ENCODE measurements around the gene KIFAP3.

Gene KIFAP3

GRCh38 chr1:169914531-169914930 lies 160.0 kb downstream of the KIFAP3 start:
- Histone ChIP-seq H2AFZ (no peak overlapping the region), H3K36me3 (ENCODE audit: control insufficient read depth, insufficient read depth, low read length) (no peaks in the 10 kb centered on the region), H3K27me3 (ENCODE audit: control insufficient read depth, insufficient read depth, low read length) (no peaks in the 10 kb centered on the region), H3K79me2 (no peaks in the 10 kb centered on the region), H3K4me3 (ENCODE audit: low read depth, low read length) (no peak overlapping the region), H3K9me3 (ENCODE audit: control insufficient read depth, low read length) (no peaks in the 10 kb centered on the region), H3K27ac (no peak overlapping the region), H3K4me2 (ENCODE audit: low read length) (no peak overlapping the region), H3K9ac (no peak overlapping the region), H3K4me1 (no peaks in the 10 kb centered on the region)
- TF ChIP-seq, protein P1, sequence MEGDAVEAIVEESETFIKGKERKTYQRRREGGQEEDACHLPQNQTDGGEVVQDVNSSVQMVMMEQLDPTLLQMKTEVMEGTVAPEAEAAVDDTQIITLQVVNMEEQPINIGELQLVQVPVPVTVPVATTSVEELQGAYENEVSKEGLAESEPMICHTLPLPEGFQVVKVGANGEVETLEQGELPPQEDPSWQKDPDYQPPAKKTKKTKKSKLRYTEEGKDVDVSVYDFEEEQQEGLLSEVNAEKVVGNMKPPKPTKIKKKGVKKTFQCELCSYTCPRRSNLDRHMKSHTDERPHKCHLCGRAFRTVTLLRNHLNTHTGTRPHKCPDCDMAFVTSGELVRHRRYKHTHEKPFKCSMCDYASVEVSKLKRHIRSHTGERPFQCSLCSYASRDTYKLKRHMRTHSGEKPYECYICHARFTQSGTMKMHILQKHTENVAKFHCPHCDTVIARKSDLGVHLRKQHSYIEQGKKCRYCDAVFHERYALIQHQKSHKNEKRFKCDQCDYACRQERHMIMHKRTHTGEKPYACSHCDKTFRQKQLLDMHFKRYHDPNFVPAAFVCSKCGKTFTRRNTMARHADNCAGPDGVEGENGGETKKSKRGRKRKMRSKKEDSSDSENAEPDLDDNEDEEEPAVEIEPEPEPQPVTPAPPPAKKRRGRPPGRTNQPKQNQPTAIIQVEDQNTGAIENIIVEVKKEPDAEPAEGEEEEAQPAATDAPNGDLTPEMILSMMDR (IDR thresholded peaks at IDR 0.05), result no peak

GRCh38 chr1:169909499-169909898 lies 165.0 kb downstream of the KIFAP3 start:
- no peaks in the 10 kb centered on the region for H3K9me3 ChIP-seq (ENCODE audit: control insufficient read depth, low read length)
- no peaks in the 10 kb centered on the region for H3K79me2 ChIP-seq
- H3K4me2 ChIP-seq (ENCODE audit: low read length), result no peak overlapping the region
- TF ChIP-seq, protein P1 (IDR thresholded peaks at IDR 0.05), result no peak
- no peak overlapping the region for H2AFZ ChIP-seq
- H3K4me1 ChIP-seq, result no peaks in the 10 kb centered on the region
- H3K27ac ChIP-seq, result no peak overlapping the region
- no peak overlapping the region for H3K9ac ChIP-seq
- no peaks in the 10 kb centered on the region for H3K27me3 ChIP-seq (ENCODE audit: control insufficient read depth, insufficient read depth, low read length)
- H3K36me3 ChIP-seq (ENCODE audit: control insufficient read depth, insufficient read depth, low read length), result no peaks in the 10 kb centered on the region
- H3K4me3 ChIP-seq (ENCODE audit: low read depth, low read length), result no peak overlapping the region

DNA sequence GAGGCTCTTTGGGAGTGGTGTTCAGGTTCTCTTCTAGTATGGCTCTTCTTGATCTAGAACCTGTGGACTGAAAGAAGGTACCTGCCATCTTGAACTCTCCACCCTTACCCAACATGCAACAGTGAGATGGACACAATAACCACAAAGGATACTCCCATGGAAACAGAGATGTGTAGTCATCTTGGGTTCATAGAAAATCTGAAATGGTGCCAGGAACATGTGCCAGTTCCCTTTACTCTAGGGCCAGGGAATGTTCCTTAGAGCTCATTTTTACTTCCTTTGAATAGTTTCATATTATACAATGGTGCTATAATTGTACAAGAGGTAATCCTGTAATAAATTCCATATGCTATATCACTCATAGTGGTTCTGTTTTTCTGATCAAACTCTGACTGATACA lies 167.6 kb downstream of the KIFAP3 start:
- H3K27me3 ChIP-seq (ENCODE audit: control insufficient read depth, insufficient read depth, low read length), result no peaks in the 10 kb centered on the region
- no peak overlapping the region for H3K4me2 ChIP-seq (ENCODE audit: low read length)
- TF ChIP-seq, protein P1 (IDR thresholded peaks at IDR 0.05), result no peak
- no peak overlapping the region for H3K4me3 ChIP-seq (ENCODE audit: low read depth, low read length)
- H2AFZ ChIP-seq, result no peak overlapping the region
- H3K27ac ChIP-seq, result no peak overlapping the region
- no peaks in the 10 kb centered on the region for H3K4me1 ChIP-seq
- H3K79me2 ChIP-seq, result no peaks in the 10 kb centered on the region
- no peak overlapping the region for H3K9ac ChIP-seq
- H3K9me3 ChIP-seq (ENCODE audit: control insufficient read depth, low read length), result no peaks in the 10 kb centered on the region
- no peaks in the 10 kb centered on the region for H3K36me3 ChIP-seq (ENCODE audit: control insufficient read depth, insufficient read depth, low read length)

- Histone ChIP-seq H3K27me3 (ENCODE audit: control insufficient read depth, insufficient read depth, low read length) (no peaks in the 10 kb centered on the region), H3K4me1 (no peaks in the 10 kb centered on the region), H3K9ac (no peak overlapping the region), H3K4me2 (ENCODE audit: low read length) (no peak overlapping the region), H3K4me3 (ENCODE audit: low read depth, low read length) (no peak overlapping the region), H3K36me3 (ENCODE audit: control insufficient read depth, insufficient read depth, low read length) (no peaks in the 10 kb centered on the region), H3K9me3 (ENCODE audit: control insufficient read depth, low read length) (no peaks in the 10 kb centered on the region), H2AFZ (no peak overlapping the region), H3K27ac (no peak overlapping the region), H3K79me2 (no peaks in the 10 kb centered on the region)
- TF ChIP-seq, protein P1 (IDR thresholded peaks at IDR 0.05), result no peak
Observed at GRCh38 chr1:169904834-169905233, 169.7 kb downstream of the KIFAP3 start.

GRCh38 chr1:169902751-169903150 lies 171.7 kb downstream of the KIFAP3 start:
- Histone ChIP-seq H3K27me3 (ENCODE audit: control insufficient read depth, insufficient read depth, low read length) (no peaks in the 10 kb centered on the region), H3K9me3 (ENCODE audit: control insufficient read depth, low read length) (no peaks in the 10 kb centered on the region), H3K27ac (no peak overlapping the region), H3K4me1 (no peaks in the 10 kb centered on the region), H3K36me3 (ENCODE audit: control insufficient read depth, insufficient read depth, low read length) (no peaks in the 10 kb centered on the region), H3K4me3 (ENCODE audit: low read depth, low read length) (no peak overlapping the region), H3K4me2 (ENCODE audit: low read length) (no peak overlapping the region), H2AFZ (no peak overlapping the region), H3K9ac (no peak overlapping the region), H3K79me2 (no peaks in the 10 kb centered on the region)
- TF ChIP-seq, protein P1 (IDR thresholded peaks at IDR 0.05), result no peak

All from parathyroid adenoma (tissue), 2 donors.